HFF-Myc (cell line): ENCODE measurements around the gene LCORL.

Source experiments
- DNase-seq: peaks from one replicate; pipeline ENCODE4 v3.0.0-alpha.2; 2011; ENCODE audit warnings: low read depth; ENCODE audit errors: extremely low read depth
- H3K4me3 ChIP-seq: replicated peaks from 2 replicates; pipeline ENCODE4 v1.5.1; 2011; ENCODE audit warnings: low read depth, mild to moderate bottlenecking, control low read depth, low read length
- CTCF ChIP-seq: IDR thresholded peaks from 2 replicates; pipeline ENCODE4 v1.5.1; 2012; ENCODE audit warnings: mild to moderate bottlenecking, low read depth, low read length, control low read depth; ENCODE audit errors: missing control alignments

Gene LCORL

GRCh38 chr4:17921451-17921850 lies 100.1 kb downstream of the LCORL start:
- TF ChIP-seq CTCF, result no peak
- no peak for DNase-seq

GRCh38 chr4:17920681-17921080 lies 100.9 kb downstream of the LCORL start:
- no peak for DNase-seq
- no peak for TF ChIP-seq CTCF
- H3K4me3 ChIP-seq, result no peak overlapping the region

More at GRCh38 chr4:17921451-17921850, 100.1 kb downstream of the LCORL start:
- no peak overlapping the region for H3K4me3 ChIP-seq

- no peak for DNase-seq
- TF ChIP-seq CTCF, result no peak
- H3K4me3 ChIP-seq, result no peak overlapping the region
Observed at GRCh38 chr4:17915439-17915838, 106.1 kb downstream of the LCORL start.

GRCh38 chr4:17912011-17912410 lies 109.5 kb downstream of the LCORL start:
- no peak for TF ChIP-seq CTCF
- DNase-seq, result no peak
- no peak overlapping the region for H3K4me3 ChIP-seq

GRCh38 chr4:17911608-17912007 lies 109.9 kb downstream of the LCORL start:
- H3K4me3 ChIP-seq, result no peak overlapping the region
- no peak for TF ChIP-seq CTCF
- no peak for DNase-seq

- no peak for TF ChIP-seq CTCF
- DNase-seq, result no peak
- no peak overlapping the region for H3K4me3 ChIP-seq
Observed at GRCh38 chr4:17898553-17899055, 123.0 kb downstream of the LCORL start.

GRCh38 chr4:17895481-17895880 lies 126.1 kb downstream of the LCORL start:
- no peak overlapping the region for H3K4me3 ChIP-seq
- DNase-seq, result no peak
- TF ChIP-seq CTCF, result no peak
